ENCODE results near the gene CPED1.

Gene CPED1

GRCh38 chr7:121166916-121167315 is 178.4 kb downstream of the CPED1 start:
- no peak for TF ChIP-seq CTCF (IDR thresholded peaks at IDR 0.05)

GRCh38 chr7:121167971-121168370 is 179.5 kb downstream of the CPED1 start:
- TF ChIP-seq CTCF (IDR thresholded peaks at IDR 0.05), result no peak

DNA sequence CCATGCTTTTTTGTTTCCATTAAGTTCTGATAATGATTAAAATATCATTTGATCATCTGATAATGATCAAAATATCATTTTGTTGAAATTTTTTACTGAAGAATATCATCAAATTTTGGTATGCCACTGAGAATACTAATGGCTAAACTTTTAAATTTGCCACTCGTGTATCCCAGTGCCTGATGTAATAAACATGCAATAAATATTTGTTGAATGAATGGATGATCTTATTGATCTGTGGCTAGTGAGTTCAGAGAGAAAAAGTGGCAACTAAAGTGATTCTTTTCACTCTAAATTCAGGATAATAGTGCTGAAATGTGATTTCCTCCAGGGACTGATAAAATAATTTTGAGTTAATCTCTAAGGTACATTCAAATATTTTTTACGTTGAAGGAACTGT is 181.0 kb downstream of the CPED1 start:
- no peak for TF ChIP-seq CTCF (IDR thresholded peaks at IDR 0.05)

DNA sequence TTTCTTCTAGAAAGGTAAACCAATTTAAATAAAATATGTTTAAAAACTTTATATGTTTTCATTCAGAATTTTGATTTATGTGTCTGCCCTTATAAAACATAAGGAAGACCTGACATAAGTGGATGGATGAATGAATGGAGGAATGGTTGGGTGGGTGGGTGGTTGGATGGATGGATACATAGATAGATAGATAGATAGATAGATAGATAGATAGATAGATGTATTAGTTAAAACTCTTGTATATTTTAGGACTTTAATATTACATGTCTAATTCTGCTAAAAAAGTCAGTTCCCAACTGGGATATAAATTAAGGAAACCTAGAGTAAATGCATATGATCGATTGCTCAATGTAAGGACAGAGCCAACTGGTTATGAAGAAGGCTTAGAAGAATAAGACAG is 184.0 kb downstream of the CPED1 start:
- no peak for TF ChIP-seq CTCF (IDR thresholded peaks at IDR 0.05)

DNA sequence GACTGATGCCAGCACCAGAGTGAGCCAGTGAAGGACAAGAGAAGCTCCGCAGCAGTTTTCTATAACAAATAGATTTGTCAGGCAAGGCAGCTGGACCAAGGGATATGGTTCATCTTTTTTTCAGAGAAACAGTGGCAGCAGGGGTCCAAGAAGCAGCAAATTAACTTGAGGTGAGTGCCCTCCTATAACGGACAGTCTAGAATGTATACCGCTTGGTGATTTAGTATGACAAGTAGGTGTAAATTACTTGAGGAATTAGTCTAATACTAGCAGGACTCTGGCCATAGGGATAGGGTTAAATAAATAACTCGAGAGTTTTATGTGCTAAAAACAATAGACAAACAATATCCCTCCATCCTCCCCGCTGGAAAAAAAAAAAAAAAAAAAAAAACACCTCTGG is 187.3 kb downstream of the CPED1 start:
- no peak for TF ChIP-seq CTCF (IDR thresholded peaks at IDR 0.05)

DNA sequence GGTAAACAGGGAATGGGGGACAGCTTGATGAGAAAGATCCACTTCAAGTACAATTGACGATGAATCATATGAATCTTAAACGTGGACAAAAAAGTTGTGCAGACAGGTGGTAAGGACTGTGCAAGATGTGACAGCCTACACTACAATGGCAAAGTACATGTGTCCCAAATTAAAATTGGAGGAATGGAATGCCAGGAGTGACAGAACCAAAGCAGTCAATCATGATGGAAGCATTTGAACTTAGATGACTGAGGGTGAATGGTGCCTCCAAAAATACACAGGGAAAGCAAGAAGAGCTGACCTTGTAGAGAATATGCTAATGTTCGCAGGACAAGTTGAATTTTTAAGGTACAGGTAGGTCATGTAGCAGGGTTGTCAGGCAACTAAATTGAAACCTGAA is 189.9 kb downstream of the CPED1 start:
- TF ChIP-seq CTCF (IDR thresholded peaks at IDR 0.05), result no peak

GRCh38 chr7:121178869-121179497 is 190.5 kb downstream of the CPED1 start:
- TF ChIP-seq CTCF (IDR thresholded peaks at IDR 0.05), result no peak

Measured in LNCAP (cell line).